Loucy (cell line): ENCODE measurements around the gene PDGFC.

Source experiments
- H2AFZ ChIP-seq: fragments of 200-600 bp; sonication (generic); 2 replicates; pipeline ENCODE4 v1.6.0; 2016; ENCODE audit warnings: antibody characterized with exemption, mild to moderate bottlenecking, low read length, moderate library complexity
- H3F3A ChIP-seq: fragments of 200-600 bp; 2 replicates; pipeline ENCODE4 v1.6.0; 2016; ENCODE audit warnings: antibody characterized with exemption, low read depth, mild to moderate bottlenecking
- H3K27me3 ChIP-seq: fragments of 200-600 bp; sonication (generic); 2 replicates; pipeline ENCODE4 v1.6.1; 2014; ENCODE audit warnings: low read length, mild to moderate bottlenecking; ENCODE audit not compliant: insufficient read depth, poor library complexity, severe bottlenecking
- H3K36me3 ChIP-seq: fragments of 200-600 bp; sonication (generic); 2 replicates; pipeline ENCODE4 v1.6.1; 2016; ENCODE audit warnings: low read length; ENCODE audit not compliant: insufficient read depth
- H3K4me1 ChIP-seq: fragments of 200-600 bp; sonication (generic); 2 replicates; pipeline ENCODE4 v1.5.1; 2014; ENCODE audit warnings: low read length, mild to moderate bottlenecking; ENCODE audit not compliant: insufficient read depth, poor library complexity, severe bottlenecking
- H3K4me2 ChIP-seq: fragments of 200-600 bp; sonication (generic); 2 replicates; pipeline ENCODE4 v1.6.0; 2014; ENCODE audit warnings: antibody characterized with exemption, low read length, low read depth, mild to moderate bottlenecking; ENCODE audit not compliant: poor library complexity, severe bottlenecking
- H3K4me3 ChIP-seq: fragments of 200-600 bp; sonication (generic); 2 replicates; pipeline ENCODE4 v1.5.1; 2014; ENCODE audit warnings: low read length, mild to moderate bottlenecking, mixed read lengths; ENCODE audit not compliant: poor library complexity, severe bottlenecking
- H3K79me2 ChIP-seq: fragments of 200-600 bp; sonication (generic); 2 replicates; pipeline ENCODE4 v1.6.1; 2014; ENCODE audit warnings: low read length; ENCODE audit not compliant: insufficient read depth
- H3K9ac ChIP-seq: fragments of 200-600 bp; sonication (generic); 2 replicates; pipeline ENCODE4 v1.6.0; 2014; ENCODE audit warnings: mild to moderate bottlenecking, low read depth, low read length, moderate library complexity; ENCODE audit not compliant: poor library complexity, severe bottlenecking
- H3K9me2 ChIP-seq: fragments of 200-600 bp; sonication (generic); replicated peaks from 2 replicates; pipeline ENCODE4 v1.6.1; 2016; ENCODE audit warnings: low read depth, low read length, mixed read lengths
- H3K9me3 ChIP-seq: fragments of 200-600 bp; sonication (generic); 2 replicates; pipeline ENCODE4 v1.6.1; 2014; ENCODE audit warnings: mild to moderate bottlenecking, antibody characterized with exemption, low read length, low read depth; ENCODE audit not compliant: insufficient read depth
- H4K20me1 ChIP-seq: fragments of 200-600 bp; sonication (generic); 2 replicates; pipeline ENCODE4 v1.6.0; 2014; ENCODE audit warnings: antibody characterized with exemption, low read length, mild to moderate bottlenecking; ENCODE audit not compliant: insufficient read depth, poor library complexity, severe bottlenecking
- EZH2phosphoT487 ChIP-seq: fragments of 200-600 bp; IDR thresholded peaks from 2 replicates; pipeline ENCODE4 v1.6.1; 2018; ENCODE audit warnings: antibody characterized with exemption, mild to moderate bottlenecking, moderate library complexity, borderline replicate concordance
- TF ChIP-seq, protein P1 (sequence below): fragments of 200-600 bp; sonication (generic); conservative IDR thresholded peaks from 2 replicates; pipeline ENCODE4 v1.5.1; 2014; ENCODE audit warnings: mild to moderate bottlenecking, antibody characterized with exemption, low read length

Gene PDGFC

DNA sequence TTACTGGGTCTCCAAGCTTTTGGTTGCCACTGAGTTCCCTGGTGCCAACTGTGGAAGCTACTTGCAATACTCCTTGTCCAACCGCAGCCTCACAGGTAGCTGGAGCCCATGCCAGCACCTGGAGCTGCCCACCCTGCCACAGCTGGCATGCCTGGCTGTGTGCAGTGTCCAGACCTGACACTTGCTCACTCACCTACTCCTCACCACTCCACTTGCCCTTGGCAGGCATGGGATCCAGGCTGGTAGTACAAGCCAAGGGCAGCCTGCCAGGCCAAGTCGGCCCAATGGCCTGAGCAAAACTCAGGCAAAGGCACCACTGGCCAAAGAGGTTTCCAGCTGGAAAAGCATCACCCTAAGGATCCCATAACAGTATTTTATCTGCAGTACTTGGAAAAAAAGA is 246.3 kb downstream of the PDGFC start:
- H3K79me2 ChIP-seq: no peaks in the 10 kb centered on the region
- no peaks in the 10 kb centered on the region for H4K20me1 ChIP-seq
- H3K4me3 ChIP-seq: no peak overlapping the region
- H3K9me2 ChIP-seq: no peaks in the 10 kb centered on the region
- no peaks in the 10 kb centered on the region for H3K27me3 ChIP-seq
- no peaks in the 10 kb centered on the region for H3K4me1 ChIP-seq
- H2AFZ ChIP-seq: no peak overlapping the region
- no peaks in the 10 kb centered on the region for H3F3A ChIP-seq
- H3K4me2 ChIP-seq: no peak overlapping the region
- H3K36me3 ChIP-seq: no peaks in the 10 kb centered on the region
- no peaks in the 10 kb centered on the region for H3K9me3 ChIP-seq
- TF ChIP-seq EZH2phosphoT487: no peak
- TF ChIP-seq, protein P1, sequence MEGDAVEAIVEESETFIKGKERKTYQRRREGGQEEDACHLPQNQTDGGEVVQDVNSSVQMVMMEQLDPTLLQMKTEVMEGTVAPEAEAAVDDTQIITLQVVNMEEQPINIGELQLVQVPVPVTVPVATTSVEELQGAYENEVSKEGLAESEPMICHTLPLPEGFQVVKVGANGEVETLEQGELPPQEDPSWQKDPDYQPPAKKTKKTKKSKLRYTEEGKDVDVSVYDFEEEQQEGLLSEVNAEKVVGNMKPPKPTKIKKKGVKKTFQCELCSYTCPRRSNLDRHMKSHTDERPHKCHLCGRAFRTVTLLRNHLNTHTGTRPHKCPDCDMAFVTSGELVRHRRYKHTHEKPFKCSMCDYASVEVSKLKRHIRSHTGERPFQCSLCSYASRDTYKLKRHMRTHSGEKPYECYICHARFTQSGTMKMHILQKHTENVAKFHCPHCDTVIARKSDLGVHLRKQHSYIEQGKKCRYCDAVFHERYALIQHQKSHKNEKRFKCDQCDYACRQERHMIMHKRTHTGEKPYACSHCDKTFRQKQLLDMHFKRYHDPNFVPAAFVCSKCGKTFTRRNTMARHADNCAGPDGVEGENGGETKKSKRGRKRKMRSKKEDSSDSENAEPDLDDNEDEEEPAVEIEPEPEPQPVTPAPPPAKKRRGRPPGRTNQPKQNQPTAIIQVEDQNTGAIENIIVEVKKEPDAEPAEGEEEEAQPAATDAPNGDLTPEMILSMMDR: no peak
- H3K9ac ChIP-seq: no peak overlapping the region

DNA sequence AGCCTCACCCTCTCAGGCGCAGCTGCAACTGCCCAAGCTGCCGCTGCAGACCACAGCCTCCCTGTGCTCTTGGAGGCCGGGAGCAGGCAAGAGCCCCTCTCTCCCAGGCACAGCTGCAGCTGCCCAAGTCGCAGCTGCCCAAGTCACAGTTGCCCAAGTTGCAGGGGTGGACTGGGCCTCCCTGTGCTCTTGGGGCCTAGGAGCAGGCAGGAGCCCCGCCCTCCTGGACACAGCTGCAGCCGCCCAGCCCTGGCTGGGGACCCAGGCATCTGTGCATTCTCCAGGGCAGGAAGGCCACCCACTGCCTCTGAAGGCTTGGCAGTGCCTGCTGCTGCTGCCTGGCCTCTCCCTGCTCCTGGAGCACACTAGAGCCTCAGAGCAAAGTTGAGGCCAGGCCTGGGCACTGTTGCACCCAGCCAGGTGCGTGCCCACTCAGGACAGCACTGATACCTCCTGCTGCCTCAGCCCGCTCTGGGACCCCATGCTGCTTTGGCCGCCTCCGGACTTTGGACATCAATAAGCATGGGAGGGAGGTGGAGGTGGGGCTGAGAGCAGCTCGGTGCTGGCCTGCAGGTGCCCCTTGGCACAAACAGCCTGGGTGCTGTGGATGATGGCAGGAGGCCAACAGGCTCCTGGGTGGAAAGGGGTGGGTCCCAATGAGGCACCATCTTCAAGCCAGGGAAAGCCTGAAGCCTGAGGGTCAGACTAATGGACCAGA is 247.5 kb downstream of the PDGFC start:
- Histone ChIP-seq H3K4me2 (no peak overlapping the region), H4K20me1 (no peaks in the 10 kb centered on the region)
- TF ChIP-seq EZH2phosphoT487: no peak

DNA sequence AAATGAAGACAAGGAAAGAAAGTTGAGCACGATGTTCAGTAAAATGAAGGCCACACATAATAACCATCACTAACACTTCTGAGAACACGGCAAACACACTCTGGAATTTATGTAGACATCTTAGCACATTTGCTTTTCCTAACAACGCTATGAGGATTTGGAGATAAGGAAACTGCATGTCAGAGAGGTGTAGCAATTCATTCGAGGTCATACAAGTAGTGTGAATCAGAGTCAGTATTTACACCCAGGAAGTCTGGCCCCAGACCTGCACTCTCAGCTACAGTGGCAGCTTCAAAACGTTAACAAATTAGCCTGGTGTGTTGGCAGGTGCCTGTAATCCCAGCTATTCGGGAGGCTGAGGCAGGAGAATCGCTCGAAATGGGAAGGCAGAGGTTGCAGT is 253.4 kb downstream of the PDGFC start:
- Histone ChIP-seq H2AFZ (no peak overlapping the region), H3F3A (no peaks in the 10 kb centered on the region), H3K9ac (no peak overlapping the region), H3K27me3 (no peaks in the 10 kb centered on the region), H3K79me2 (no peaks in the 10 kb centered on the region), H3K9me2 (no peaks in the 10 kb centered on the region), H3K4me2 (no peak overlapping the region), H3K36me3 (no peaks in the 10 kb centered on the region), H4K20me1 (no peaks in the 10 kb centered on the region), H3K9me3 (no peaks in the 10 kb centered on the region), H3K4me3 (no peak overlapping the region), H3K4me1 (no peaks in the 10 kb centered on the region)
- TF ChIP-seq EZH2phosphoT487: no peak
- TF ChIP-seq, protein P1: no peak

More for the DNA sequence above, 247.5 kb downstream of the PDGFC start:
- Histone ChIP-seq H3K9me3 (no peaks in the 10 kb centered on the region), H3K4me3 (no peak overlapping the region), H3K4me1 (no peaks in the 10 kb centered on the region), H3K9me2 (no peaks in the 10 kb centered on the region), H2AFZ (no peak overlapping the region), H3K36me3 (no peaks in the 10 kb centered on the region), H3K27me3 (no peaks in the 10 kb centered on the region), H3F3A (no peaks in the 10 kb centered on the region), H3K79me2 (no peaks in the 10 kb centered on the region), H3K9ac (no peak overlapping the region)

DNA sequence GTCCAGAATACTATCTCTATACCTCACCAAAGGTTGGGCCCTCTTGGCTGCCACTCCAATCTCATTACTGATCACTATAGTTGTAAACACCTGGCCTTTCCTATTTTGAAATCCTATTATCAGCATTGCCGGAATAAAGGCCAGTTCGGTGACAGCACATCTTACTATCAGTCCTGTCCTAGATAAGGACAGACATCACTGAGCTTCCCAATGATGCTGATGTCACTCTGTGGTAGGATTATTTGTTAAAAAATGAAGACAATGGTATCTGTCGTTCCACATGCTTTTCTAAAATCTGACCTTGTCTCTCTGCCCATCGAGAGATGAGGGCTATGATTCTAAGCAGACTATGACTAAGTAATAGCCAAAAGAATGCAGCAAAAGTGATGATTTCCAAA is 260.4 kb downstream of the PDGFC start:
- Histone ChIP-seq H3K27me3 (no peaks in the 10 kb centered on the region), H3K9me3 (no peaks in the 10 kb centered on the region), H3K4me3 (no peak overlapping the region), H2AFZ (no peak overlapping the region), H3K79me2 (no peaks in the 10 kb centered on the region), H3K9ac (no peak overlapping the region), H3K36me3 (no peaks in the 10 kb centered on the region), H3K4me2 (no peak overlapping the region), H3K4me1 (no peaks in the 10 kb centered on the region), H4K20me1 (no peaks in the 10 kb centered on the region), H3F3A (no peaks in the 10 kb centered on the region), H3K9me2 (no peaks in the 10 kb centered on the region)
- TF ChIP-seq, protein P1: no peak
- TF ChIP-seq EZH2phosphoT487: no peak
